ENCODE data around the gene ACOX3. TPM values are rescaled to one million over a fixed set of nuclear protein-coding genes. Genes with fewer than 3 reads are reported as not detected.

Gene ACOX3
- total and polyA plus RNA-seq, 9 of the 15 experiments (the other 6 are each of a cell fraction or from before 2014, with no cell fraction given): 0.68 to 7.3 (median 3.7) TPM

DNA sequence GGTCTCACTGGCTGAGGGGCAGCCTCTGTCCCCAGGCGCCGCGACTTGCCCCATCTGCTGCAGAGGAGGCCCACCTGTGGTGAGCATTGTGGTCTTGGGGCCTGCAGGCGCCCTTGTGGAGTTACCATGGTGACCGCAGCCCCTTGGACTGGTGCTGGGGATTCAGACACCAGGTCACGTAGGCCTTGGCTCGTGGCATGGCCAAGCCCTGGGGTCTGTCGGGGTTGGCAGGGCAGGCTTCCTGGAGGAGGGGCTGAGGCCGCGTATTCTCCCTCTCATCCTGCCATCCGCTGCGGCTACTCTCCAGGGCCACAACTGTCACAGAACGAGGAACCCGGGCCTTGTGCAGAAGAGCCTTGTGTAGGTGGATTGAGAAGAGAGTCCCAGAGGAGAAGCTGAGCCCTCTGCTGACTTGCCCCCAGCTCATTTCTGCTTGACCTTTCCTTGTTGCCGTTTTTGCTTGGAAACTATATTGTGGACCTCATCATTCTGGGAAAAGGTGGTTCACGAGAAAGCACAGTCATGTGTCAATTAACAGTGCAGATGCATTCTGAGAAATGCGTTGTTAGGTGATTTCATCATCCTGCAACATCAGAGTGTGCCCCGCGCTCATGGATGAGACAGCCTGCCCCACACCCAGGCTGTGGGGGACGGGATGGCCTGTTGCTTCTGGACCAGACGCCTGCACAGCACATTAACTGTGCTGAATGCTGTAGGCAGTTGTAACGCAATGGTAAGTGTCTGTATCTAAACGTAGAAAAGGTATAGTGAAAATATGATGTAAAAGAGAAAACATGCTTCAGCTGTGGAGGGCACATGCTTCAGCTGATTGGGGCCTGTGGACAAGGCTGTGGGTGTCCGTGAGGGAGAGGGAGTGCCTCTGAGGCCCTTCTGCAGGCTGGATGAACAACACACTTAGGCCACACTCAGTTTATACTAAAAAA lies 38.5 kb upstream of the ACOX3 start:
- peak overlapping the region; percentile 73; the same call in 2 of the 3 replicates for H3K27ac ChIP-seq (ENCODE audit: extremely low read depth, low read depth, low read length)
- no TSS peak for BruUV-seq (replicated peaks)
- peaks cover 26 to 29% of the 10 kb centered on the region in 2 experiments for H3K4me1 ChIP-seq (replicated peaks in 1 of 2; ENCODE audit: control insufficient read depth in 2 of 2, insufficient read depth in 2 of 2, low read length in 2 of 2)
- peak overlapping the region; percentile 37 to 75; a peak in 3 of 4 replicates for H3K9ac ChIP-seq (ENCODE audit: insufficient read depth in 1 of 2, low read depth in 2 of 2, low read length in 2 of 2)
- peak in 3 of 4 experiments; percentile 29 to 66 (median 64) for DNase-seq (ENCODE audit: extremely low read depth in 1 of 4, low spot score in 3 of 4)
- H3K36me3 ChIP-seq (ENCODE audit: control insufficient read depth, insufficient read depth, low read length): peaks cover 24% of the 10 kb centered on the region; the same call in 1 of the 3 replicates
- peak overlapping the region; percentile 54; the same call in 1 of the 2 replicates for H2AFZ ChIP-seq (ENCODE audit: low read depth, low read length)
- in situ Hi-C loops (cut with MboI): loop anchor here (5.0 kb wide), 1 partner anchor 78 kb away; no protein-coding TSS in a partner anchor
- peak; percentile 91 for ATAC-seq
- peak overlapping the region; percentile 63 for H3K4me2 ChIP-seq (ENCODE audit: insufficient read depth, low read length)
- H3K9me1 ChIP-seq (ENCODE audit: control insufficient read depth, insufficient read depth, low read length): no peaks in the 10 kb centered on the region
- no peaks in the 10 kb centered on the region for H3K9me3 ChIP-seq (replicated peaks; ENCODE audit: control insufficient read depth, insufficient read depth, low read depth, low read length)
- no peak overlapping the region for H3K4me3 ChIP-seq
- H4K20me1 ChIP-seq (replicated peaks; ENCODE audit: control insufficient read depth, insufficient read depth, low read length): no peaks in the 10 kb centered on the region
- 43% methylated on average over 24 of the region's 24 CpGs for WGBS (ENCODE audit: insufficient coverage, low coverage, missing lambda C conversion rate)
- H3K79me2 ChIP-seq (ENCODE audit: control insufficient read depth, insufficient read depth, low read length): no peaks in the 10 kb centered on the region
- CTCF ChIA-PET (ENCODE audit: low intra/inter-chr PET ratio): no interaction called here
- FAIRE-seq: peak; percentile 73
- H3K27me3 ChIP-seq (ENCODE audit: control insufficient read depth in 2 of 2, insufficient read depth in 2 of 2, low read length in 2 of 2): no peaks in the 10 kb centered on the region
- POLR2A ChIA-PET: interaction anchor here (0.7 to 1.4 kb wide), 4 partner anchors 15 to 208 kb away, joined by 3 read pairs; no protein-coding TSS in a partner anchor
- intact Hi-C loops (cut with micrococcal nuclease): loop anchor here (2.0 kb wide), 1 partner anchor 68 kb away; no protein-coding TSS in a partner anchor
- peak; percentile 93 for TF ChIP-seq NFRKB (IDR thresholded peaks at IDR 0.05; ENCODE audit: low read depth)
- TF ChIP-seq ZBED1 (IDR thresholded peaks at IDR 0.05): no peak
- TF ChIP-seq, protein P1, sequence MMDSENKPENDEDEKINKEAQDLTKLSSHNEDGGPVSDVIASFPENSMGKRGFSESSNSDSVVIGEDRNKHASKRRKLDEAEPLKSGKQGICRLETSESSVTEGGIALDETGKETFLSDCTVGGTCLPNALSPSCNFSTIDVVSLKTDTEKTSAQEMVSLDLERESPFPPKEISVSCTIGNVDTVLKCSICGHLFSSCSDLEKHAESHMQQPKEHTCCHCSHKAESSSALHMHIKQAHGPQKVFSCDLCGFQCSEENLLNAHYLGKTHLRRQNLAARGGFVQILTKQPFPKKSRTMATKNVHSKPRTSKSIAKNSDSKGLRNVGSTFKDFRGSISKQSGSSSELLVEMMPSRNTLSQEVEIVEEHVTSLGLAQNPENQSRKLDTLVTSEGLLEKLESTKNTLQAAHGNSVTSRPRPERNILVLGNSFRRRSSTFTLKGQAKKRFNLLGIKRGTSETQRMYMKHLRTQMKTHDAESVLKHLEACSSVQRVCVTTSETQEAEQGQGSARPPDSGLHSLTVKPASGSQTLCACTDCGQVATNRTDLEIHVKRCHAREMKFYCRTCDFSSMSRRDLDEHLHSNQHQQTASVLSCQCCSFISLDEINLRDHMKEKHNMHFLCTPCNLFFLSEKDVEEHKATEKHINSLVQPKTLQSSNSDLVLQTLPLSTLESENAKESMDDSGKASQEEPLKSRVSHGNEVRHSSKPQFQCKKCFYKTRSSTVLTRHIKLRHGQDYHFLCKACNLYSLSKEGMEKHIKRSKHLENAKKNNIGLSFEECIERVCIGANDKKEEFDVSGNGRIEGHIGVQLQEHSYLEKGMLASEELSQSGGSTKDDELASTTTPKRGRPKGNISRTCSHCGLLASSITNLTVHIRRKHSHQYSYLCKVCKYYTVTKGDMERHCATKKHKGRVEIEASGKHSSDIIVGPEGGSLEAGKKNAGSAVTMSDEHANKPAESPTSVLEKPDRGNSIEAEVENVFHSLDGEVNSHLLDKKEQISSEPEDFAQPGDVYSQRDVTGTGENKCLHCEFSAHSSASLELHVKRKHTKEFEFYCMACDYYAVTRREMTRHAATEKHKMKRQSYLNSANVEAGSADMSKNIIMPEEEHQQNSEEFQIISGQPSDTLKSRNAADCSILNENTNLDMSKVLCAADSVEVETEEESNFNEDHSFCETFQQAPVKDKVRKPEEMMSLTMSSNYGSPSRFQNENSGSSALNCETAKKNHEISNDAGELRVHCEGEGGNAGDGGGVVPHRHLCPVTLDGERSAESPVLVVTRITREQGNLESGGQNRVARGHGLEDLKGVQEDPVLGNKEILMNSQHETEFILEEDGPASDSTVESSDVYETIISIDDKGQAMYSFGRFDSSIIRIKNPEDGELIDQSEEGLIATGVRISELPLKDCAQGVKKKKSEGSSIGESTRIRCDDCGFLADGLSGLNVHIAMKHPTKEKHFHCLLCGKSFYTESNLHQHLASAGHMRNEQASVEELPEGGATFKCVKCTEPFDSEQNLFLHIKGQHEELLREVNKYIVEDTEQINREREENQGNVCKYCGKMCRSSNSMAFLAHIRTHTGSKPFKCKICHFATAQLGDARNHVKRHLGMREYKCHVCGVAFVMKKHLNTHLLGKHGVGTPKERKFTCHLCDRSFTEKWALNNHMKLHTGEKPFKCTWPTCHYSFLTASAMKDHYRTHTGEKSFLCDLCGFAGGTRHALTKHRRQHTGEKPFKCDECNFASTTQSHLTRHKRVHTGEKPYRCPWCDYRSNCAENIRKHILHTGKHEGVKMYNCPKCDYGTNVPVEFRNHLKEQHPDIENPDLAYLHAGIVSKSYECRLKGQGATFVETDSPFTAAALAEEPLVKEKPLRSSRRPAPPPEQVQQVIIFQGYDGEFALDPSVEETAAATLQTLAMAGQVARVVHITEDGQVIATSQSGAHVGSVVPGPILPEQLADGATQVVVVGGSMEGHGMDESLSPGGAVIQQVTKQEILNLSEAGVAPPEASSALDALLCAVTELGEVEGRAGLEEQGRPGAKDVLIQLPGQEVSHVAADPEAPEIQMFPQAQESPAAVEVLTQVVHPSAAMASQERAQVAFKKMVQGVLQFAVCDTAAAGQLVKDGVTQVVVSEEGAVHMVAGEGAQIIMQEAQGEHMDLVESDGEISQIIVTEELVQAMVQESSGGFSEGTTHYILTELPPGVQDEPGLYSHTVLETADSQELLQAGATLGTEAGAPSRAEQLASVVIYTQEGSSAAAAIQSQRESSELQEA (IDR thresholded peaks at IDR 0.05; ENCODE audit: low read depth): no peak
- TF ChIP-seq SMAD1 (IDR thresholded peaks at IDR 0.05; ENCODE audit: low read depth, low read length, partially characterized antibody): no peak
- 0 out of 2 replicates have a peak, but pooled peaks have one; percentile 25 for TF ChIP-seq GABPA (tag; conservative IDR thresholded peaks at IDR 0.05; ENCODE audit: low read depth)
- TF ChIP-seq ZNF589 (CRISPR knock-in tag; IDR thresholded peaks at IDR 0.05; ENCODE audit: low read depth): peak; percentile 97
- TF ChIP-seq, protein P2, sequence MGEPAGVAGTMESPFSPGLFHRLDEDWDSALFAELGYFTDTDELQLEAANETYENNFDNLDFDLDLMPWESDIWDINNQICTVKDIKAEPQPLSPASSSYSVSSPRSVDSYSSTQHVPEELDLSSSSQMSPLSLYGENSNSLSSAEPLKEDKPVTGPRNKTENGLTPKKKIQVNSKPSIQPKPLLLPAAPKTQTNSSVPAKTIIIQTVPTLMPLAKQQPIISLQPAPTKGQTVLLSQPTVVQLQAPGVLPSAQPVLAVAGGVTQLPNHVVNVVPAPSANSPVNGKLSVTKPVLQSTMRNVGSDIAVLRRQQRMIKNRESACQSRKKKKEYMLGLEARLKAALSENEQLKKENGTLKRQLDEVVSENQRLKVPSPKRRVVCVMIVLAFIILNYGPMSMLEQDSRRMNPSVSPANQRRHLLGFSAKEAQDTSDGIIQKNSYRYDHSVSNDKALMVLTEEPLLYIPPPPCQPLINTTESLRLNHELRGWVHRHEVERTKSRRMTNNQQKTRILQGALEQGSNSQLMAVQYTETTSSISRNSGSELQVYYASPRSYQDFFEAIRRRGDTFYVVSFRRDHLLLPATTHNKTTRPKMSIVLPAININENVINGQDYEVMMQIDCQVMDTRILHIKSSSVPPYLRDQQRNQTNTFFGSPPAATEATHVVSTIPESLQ (CRISPR knock-in tag; IDR thresholded peaks at IDR 0.05): no peak
- no peak for TF ChIP-seq BCL6 (CRISPR knock-in tag; IDR thresholded peaks at IDR 0.05)
- no peak for TF ChIP-seq ZNF253 (CRISPR knock-in tag; conservative IDR thresholded peaks at IDR 0.05)

Measured in K562 (cell line).